GM12874 (cell line): ENCODE results near the gene SPRR3.

Experiments
- TF ChIP-seq, protein P1 (sequence below): IDR thresholded peaks from 2 replicates; pipeline ENCODE4 v1.5.1; 2011; ENCODE audit warnings: low read depth, mild to moderate bottlenecking, control low read depth, low read length, moderate library complexity; ENCODE audit not compliant: insufficient read depth

SPRR3 gene, protein sequence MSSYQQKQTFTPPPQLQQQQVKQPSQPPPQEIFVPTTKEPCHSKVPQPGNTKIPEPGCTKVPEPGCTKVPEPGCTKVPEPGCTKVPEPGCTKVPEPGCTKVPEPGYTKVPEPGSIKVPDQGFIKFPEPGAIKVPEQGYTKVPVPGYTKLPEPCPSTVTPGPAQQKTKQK

GRCh38 chr1:153001382-153001781, at the start of gene SPRR3:
SPRR3 (plus strand) TSS chr1:153001749; CDS start chr1:153003021, 1,272 bp downstream.
- TF ChIP-seq, protein P1, sequence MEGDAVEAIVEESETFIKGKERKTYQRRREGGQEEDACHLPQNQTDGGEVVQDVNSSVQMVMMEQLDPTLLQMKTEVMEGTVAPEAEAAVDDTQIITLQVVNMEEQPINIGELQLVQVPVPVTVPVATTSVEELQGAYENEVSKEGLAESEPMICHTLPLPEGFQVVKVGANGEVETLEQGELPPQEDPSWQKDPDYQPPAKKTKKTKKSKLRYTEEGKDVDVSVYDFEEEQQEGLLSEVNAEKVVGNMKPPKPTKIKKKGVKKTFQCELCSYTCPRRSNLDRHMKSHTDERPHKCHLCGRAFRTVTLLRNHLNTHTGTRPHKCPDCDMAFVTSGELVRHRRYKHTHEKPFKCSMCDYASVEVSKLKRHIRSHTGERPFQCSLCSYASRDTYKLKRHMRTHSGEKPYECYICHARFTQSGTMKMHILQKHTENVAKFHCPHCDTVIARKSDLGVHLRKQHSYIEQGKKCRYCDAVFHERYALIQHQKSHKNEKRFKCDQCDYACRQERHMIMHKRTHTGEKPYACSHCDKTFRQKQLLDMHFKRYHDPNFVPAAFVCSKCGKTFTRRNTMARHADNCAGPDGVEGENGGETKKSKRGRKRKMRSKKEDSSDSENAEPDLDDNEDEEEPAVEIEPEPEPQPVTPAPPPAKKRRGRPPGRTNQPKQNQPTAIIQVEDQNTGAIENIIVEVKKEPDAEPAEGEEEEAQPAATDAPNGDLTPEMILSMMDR, result no peak

DNA sequence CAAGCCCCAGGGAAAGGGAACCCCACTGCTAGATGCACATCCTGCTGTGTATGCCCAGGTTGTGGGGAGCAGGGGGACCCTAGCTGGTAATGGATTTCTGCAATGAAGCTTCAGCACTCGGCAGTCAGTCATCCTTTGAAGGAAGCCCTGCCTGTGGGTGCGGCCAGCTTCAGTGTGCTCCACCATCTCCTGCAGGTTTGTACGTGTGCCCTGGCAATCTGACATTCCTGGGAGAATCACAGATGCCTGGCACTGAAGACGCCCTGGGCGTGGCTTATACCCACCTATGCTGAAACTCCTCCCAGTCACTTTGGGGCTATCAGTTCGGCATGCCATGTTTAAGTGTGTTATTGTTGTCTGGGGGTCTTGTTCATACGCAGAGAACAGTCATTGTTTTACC, 47.8 kb upstream of the SPRR3 start:
- TF ChIP-seq, protein P1, result no peak

- TF ChIP-seq, protein P1, result no peak
Observed at GRCh38 chr1:152954436-152954835, 47.1 kb upstream of the SPRR3 start.

GRCh38 chr1:152957561-152957960, 44.0 kb upstream of the SPRR3 start:
- TF ChIP-seq, protein P1, result no peak

DNA sequence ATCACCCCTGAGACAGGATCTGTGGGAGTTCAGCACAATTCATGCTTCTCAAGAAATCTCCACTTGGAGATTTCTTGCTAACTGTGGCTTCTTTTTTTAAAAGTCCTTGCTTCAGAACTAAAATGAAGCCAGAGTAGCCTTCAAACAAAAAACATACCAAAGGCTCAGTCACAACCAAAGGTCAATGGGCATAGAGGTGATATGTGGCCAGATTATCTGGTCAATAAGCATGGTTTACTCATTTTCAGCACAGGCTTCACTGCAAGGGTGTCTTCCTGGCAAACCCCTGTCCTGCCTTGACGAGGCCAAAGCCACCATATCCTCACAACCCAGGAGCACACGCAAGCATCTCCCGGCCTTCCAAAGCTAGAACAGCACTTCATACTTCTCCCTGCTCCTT, 42.3 kb upstream of the SPRR3 start:
- TF ChIP-seq, protein P1, result no peak

DNA sequence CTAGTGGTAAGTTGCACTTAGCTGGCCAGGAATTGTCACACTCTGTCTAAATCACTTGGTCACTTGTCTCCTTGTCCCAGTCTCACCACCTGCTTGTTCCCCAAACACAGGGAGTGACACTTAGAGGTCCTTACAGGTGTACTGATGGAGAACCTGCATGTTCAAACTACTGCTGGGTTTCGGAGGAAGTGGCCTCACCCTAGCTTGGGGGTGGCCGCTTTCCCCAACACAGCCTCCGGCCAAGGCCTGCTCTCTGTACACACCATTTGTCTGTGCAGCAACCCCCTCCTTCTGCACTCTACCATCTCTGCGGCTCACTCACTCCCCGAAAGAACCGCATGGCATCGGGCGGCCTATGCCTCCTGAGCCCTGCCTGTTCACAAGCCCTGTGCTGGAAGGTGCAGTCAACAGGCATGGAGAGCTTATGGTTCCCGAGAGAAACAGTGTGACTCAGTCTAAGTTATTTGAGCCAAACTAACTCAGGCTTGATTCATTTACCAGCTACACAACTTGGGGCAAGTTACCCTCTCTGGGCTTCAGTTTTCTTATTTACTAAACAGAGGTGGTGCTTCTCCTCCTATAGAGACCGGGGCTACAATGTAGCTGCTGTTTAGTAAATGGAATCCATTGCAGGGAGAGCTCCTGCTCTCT, 41.6 kb upstream of the SPRR3 start:
- TF ChIP-seq, protein P1, result no peak

- TF ChIP-seq, protein P1, result peak; percentile 62
Observed at GRCh38 chr1:152960452-152961044, 41.0 kb upstream of the SPRR3 start.
